HG03108 (cell line): ENCODE measurements around the gene SH3BP1.

ENCODE experiments used
- ATAC-seq: cut with Tn5 transposase; IDR thresholded peaks from one replicate; pipeline ENCODE4 v1.9.1; 2021; ENCODE audit warnings: moderate library complexity; ENCODE audit not compliant: unreplicated experiment

SH3BP1 gene

DNA sequence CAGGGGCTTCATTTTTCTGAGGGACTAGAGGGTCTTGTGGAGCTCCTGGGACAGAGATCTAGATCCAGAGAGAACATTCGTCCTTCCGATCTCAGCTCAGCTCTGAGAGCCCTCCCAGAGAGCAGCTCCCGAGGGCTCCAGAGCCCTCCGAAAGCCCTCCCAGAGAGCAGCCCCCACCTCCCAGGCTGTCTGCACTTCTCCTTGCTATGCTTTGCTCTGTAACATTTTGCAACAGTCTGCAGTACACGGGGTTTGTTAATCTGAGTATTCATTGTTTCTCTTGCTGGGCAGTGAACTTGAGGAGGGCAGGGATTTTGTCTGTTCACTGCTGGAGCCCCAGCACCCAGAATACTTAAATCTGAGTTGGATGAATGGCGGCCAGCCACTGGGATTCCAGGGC, 28.3 kb upstream of the SH3BP1 start:
- no peak for ATAC-seq

DNA sequence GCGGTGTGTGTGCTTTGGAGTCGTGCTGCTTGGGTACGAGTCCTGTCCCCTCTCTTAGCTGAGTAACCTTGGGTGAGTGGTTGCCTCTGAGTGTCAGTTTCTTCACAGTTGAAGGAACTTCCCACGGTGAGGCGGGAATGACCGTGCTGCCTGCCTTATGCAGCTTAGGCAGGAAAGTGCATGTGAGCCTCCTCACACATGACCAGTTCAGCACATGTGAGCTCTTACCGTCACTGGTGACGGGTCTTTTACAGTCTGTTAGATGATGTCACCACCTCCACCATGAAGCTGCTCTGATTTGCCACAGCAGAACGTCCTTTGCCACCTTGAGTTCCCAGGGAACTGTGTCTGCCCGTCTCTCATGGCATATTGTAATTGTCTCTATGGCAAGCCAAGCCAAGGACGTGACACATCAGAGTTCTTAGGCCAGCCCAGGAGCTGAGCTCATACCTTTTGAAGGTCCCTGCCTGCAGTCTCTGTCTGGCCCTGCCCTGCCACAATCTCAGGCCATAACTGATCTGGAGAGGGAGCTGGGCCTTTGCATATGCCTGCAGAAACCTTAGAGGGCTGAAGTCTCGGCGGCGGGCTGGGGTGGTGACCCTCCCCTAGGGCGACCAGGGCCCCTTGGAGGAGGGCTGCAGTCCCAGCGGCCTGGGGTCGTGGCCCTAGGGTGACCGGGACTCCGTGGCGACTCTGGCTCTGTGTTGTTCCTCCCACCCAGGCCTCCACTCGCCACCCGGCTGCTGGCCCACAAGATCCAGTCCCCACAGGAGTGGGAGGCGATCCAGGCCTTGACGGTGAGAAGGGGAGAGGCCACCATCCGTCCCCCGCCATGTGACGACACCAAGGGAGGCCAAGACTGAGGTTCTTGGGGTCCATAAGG, 23.0 kb upstream of the SH3BP1 start:
- no peak for ATAC-seq

DNA sequence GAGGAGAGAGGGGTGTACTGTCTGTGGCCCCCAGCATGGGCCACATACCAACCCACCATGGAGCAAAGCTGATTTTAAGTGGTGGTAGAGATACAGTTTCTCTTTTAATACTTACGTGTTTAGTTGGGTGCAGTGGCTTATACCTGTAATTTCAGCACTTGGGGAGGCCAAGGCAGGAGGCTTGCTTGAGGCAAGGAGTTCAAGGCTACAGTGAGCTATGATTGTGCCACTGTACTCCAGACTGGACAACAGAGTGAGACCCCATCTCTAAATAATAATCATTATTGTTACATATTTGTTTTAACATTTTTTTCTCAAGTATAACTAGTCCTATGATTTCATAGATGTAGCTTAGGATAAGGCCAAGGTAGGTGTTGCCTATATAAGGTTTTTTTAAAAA, 22.0 kb upstream of the SH3BP1 start:
- no peak for ATAC-seq

DNA sequence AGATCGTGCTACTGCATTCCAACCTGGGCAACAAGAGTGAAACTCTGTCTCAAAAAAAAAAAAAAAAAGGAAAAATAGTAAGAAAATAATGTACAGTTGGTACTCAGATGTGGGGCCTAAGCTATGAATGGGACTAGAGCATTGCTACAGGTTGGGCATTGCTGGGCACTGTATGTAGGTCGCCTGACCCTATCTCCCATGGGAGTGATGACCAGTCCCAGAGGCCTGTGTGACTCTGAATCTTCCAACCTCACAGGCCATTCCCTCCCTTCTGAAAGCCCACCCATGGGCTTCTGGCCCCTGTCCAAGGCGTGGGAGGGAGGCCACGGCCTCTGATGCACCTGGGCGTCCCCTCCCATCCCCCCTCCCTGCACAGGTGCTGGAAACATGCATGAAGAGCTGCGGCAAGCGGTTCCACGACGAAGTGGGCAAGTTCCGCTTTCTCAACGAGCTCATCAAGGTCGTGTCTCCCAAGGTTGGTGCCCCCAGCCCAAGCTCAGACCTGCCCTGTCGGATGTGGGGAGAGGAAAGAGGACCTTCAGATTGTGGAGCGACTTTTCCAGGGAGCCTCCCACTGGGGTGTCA, 21.3 kb upstream of the SH3BP1 start:
- ATAC-seq: no peak

DNA sequence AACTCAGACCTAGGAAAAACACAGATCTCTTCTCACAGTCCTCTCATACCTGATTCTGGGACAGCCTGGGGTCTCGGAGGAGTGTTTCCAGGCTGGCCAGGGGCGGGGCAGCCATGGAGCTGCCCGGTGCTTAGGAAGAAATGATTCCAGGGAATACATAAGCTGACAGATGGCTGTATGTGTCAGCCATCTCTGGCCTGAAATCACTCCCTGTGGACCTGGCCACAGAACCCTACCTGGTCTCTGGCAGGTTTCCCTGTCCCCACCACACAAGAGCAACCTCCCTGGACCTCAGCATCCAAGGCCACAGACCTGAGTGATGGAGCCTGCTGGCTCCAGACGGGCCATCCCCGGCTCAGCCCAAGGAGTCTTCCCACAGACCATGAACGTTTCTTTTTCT, 20.8 kb upstream of the SH3BP1 start:
- ATAC-seq: no peak

DNA sequence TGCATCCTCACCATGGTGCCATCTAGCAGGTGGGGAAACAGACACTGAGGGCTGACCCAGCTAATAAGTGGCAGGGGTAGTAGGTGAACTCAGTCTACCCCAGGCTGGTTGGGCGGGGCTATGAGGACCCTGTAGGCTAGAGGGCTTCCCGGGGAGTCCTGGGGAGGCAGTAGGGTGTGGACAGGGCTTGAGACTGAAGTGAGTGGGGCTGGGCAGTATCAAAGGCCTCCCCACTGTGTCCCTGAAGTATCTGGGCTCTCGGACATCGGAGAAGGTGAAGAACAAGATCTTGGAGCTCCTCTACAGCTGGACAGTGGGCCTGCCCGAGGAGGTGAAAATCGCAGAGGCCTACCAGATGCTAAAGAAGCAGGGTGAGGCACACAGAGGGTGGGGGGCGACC, 19.5 kb upstream of the SH3BP1 start:
- no peak for ATAC-seq

DNA sequence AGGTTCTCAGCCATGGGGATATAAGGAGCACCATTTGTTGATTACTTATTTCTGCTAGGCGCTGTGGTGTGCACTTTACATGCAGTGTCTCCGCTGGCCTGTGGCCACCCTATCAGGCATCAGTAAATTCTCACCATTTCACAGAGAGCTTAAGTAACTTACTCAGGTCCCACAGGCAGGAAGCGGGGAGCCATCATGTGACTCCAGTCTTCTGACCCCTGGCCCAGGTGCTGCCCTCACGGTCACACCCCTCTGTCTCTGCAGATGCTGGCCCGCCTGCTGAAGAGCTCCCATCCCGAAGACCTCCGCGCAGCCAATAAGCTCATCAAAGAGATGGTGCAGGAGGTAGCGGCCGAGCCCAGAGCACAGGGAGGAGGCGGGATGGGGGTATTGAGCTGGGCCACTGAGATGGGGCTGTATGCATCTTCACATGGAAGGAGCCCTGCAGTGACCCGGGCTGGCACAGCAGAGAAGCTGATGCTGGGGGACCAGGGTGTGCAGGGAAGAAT, 18.1 kb upstream of the SH3BP1 start:
- no peak for ATAC-seq

DNA sequence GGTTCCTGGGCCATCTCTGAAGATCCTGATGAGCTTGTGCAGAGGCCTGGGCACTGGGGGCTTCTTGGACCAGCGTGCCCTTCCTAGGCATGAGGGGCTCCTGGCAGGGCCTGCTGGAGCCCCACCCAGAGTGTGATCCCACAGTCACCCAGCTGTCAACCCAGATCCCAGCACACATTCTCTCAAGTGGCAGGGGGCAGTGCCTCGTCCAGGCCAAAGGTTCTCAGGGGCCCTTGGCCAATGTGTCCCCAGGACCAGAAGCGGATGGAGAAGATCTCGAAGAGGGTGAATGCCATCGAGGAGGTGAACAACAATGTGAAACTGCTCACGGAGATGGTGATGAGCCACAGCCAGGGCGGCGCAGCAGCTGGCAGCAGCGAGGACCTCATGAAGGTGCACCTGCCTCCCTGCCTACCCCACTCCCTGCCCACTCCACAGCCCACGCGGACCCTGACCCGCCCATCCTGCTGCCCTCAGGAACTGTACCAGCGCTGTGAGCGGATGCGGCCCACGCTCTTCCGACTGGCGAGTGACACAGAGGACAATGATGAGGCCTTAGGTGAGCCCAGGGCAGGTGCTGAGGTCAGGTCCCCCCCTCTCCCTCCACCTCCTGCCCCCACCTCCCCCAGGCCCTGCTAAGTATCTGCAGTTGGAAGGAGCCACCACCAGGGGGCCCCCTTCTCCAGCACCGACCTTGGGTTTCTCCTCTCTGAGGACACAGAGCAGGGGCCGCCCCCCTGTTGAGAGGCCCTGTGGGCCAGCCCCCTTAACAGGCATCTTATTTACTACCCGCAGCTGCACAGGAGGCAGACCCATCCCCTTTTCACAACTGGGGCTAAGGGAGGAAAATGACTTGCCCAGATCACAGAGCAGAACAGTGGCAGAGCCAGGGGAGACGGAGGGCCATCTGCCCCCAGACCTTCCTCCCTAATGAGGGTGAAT, 16.1 kb upstream of the SH3BP1 start:
- no peak for ATAC-seq

DNA sequence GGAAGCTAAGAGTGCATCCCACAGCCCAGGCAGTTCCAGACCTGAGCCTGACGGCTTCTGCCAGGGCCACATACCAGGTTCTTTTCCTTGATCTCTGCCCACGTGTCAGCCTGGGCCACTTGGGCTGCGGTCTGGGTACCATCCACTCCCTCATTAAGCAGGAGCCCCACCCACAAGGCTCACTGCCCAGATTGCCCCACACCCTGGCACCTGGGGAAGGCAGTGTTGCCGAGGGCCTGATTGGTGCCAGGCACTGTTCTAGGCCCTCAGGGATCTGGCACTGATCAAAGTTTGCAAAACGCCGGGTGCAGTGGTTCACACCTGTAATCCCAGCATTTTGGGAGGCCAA, 15.5 kb upstream of the SH3BP1 start:
- ATAC-seq: no peak

DNA sequence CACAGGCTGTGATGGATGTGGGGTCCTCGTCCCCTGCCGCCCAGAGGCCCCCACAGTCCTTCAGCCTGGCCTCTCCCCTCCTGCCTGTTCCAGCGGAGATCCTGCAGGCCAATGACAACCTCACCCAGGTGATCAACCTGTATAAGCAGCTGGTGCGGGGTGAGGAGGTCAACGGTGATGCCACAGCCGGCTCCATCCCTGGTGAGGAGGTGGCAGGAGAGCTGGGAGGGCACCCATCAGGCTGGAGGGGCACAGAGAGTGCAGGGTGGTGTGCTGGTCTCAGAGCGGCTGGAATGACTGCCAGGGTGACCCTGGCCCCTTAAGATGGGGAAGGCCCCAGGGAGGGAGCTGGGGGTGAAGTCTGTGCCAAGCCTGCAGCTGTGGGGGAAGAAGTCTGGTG, 14.6 kb upstream of the SH3BP1 start:
- ATAC-seq: no peak

DNA sequence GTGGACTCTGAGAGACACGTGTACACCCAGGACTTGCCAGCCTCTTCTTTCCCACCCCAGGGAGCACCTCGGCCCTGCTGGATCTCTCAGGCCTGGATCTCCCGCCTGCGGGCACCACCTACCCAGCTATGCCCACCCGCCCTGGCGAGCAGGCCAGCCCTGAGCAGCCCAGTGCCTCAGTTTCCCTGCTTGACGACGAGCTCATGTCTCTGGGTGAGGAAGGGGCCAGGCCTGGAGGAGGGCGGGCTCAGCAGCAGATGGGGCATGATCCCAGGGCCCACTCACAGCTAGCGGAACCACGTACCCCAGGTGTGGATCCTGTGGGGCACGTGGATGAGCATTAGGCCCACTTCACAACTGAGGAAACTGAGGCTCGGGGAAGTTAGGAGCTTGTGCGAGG, 13.7 kb upstream of the SH3BP1 start:
- ATAC-seq: no peak

DNA sequence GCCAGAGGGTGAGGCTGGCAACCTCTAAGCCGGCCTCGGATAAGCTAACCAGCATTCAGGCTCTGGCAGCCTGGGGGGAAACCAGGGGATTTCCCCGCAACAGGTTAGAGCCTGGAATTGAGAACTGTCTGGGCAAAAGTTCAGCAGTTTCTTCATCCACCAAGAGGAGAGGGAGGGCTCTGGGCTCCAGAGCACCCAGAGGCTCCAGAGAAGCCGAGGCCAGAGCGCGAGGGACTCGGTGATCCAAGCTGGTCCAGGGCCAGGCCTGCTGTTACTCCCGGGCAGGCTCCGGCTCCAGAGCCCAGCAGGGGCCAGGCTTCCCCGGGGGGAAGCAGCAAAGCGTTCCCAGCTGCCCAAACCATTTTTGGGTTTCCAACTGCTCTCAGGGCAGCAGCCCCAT, 13.3 kb upstream of the SH3BP1 start:
- no peak for ATAC-seq

DNA sequence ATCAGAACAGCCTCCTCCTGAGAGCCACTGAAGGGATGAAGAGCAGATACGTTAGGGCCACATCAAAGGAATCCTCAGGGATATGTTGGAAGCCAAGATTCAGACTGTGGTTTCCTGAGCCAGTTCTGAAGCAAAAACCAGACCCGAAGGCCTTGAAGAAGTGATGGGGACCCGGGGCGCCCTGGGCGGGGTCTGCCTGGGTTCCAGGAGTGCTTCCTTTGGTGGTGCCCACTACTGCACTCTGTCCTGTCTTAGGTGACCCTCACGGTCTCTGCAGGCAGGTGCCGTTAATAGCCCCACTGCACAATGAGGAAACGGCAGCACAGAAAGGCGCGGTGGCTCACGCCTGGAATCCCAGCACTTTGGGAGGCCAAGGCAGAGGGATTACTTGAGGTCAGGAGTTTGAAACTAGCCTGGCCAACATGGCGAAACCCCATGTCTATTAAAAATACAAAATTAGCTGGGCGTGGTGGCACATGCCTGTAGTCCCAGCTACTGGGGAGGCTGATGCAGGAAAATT, 12.9 kb upstream of the SH3BP1 start:
- ATAC-seq: no peak

DNA sequence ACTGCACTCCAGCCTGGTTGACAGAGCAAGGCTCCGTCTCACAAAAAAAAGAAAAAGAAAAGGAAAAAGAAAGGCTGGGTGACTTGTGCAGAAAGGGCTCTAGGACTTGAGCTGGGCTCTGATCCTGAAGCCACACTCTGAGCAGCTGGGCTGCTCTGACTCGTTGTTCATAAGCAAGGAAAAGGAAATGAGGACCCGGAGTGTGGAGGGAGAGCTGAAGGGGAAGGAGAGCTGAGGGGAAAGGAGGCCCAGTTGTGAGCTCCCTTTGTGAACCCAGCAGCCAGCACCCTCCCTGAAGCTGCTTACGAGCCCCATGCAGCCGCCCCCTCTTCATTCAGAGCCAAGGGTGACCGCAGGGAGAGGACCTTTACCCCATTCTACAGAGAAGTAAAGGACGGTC, 12.3 kb upstream of the SH3BP1 start:
- no peak for ATAC-seq

DNA sequence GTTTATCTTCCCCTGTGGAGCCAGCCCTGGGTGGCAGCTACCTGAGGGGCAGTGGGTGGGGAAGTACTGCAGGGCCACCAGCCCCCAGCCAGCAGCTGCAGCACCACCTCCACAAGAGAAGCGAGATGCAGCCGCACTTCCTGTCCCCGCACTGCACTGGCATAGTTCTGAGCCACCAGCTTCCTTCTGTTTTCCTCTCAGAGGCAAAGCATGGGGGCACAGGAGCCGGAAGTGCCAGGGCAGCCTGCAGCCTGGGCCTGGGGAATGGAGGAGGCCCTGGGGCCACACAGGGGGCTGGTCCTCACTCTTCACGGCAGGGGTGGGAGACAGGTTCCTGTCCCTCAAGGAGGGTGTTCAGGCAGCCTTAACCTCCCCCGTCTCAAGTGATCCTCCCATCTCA, 11.9 kb upstream of the SH3BP1 start:
- no peak for ATAC-seq

DNA sequence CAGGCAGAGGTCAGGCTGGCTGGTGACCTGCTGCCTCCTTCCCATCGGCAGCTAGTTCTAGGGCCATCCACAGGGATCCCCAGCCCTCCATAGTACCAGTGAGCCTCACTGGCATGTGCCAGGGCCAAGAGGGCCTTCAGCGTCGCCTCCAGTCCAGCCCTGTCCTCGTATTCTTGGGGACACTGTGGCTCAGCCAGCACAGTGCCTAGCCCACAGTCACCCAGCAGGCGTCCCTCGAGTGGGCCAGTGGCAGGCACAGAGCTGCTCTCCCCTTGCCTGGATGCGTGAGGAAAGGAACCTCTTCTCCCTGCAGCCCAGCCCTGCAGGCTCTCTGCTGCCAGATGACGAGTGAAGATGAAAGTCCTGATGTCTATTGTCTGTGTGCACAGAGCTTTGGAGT, 10.6 kb upstream of the SH3BP1 start:
- no peak for ATAC-seq

DNA sequence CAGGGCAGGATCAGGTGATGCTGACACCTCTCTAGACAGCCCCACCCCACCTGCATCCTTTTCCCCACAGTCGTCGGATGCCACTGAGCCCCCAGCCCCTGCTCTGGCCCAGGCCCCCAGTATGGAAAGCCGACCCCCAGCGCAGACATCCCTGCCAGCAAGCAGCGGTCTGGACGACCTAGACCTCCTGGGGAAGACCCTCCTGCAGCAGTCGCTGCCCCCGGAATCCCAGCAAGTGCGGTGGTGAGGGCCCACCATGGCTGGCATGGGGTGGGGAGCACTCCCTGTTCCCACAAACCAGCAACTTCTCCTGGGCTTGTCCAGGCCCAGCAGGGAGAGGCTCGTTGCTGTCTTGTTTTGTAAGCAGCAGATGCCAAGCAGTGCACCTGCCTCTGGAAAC, 9.5 kb upstream of the SH3BP1 start:
- ATAC-seq: no peak

DNA sequence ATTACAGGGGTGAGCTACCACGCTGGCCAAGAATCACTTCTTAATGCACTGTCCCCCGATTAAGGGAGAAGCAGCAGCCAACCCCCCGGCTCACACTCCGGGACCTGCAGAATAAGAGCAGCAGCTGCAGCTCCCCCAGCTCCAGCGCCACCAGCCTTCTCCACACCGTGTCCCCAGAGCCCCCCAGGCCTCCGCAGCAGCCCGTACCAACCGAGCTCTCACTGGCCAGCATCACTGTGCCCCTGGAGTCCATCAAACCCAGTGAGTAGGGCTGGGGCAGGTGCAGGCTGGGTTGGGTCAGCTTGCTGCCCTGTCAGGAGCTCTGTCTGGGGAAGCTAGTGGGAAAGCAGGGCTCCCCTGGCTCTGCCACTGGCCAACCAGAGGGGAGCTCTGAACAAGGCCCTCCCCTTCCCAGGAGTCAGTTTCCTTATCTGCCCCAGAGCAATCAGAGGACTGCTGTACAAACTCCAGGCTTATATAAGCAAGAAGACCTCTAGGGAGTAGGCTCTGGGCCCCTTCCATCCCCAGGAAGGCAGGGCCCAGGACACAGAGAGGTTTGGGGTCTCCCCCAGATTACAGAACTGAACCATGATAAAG, 8.5 kb upstream of the SH3BP1 start:
- no peak for ATAC-seq

DNA sequence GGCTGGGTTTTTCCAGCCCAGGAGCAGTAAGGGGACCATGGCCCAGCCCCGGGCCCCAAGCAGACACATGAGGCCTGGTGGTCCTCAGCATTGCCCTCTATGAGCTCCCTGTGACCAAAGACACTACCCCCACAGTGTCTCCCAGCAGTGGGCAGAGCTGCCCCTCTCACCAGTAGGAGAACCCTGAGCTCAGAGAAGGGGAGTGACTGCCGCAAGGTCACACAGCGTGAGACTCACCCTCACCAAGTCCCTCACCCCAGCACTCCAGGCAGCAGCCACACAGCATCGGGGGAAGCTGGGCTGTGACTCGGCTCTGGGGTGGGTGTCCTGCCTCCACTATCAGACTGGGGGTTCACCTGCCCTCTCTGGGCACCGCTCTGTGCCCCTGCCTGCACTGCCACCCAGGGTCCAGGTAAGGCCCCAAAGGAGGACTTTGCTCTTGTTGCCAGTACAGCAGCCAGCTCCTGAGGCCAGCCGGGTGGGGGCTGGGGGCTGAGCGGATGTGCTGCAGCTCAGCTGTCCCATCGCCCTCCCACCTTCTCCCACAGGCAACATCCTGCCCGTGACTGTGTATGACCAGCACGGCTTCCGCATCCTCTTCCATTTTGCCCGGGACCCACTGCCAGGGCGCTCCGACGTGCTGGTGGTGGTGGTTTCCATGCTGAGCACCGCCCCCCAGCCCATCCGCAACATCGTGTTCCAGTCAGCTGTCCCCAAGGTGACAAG, 7.9 kb upstream of the SH3BP1 start:
- ATAC-seq: no peak
